ENCODE results near the gene SSUH2.
A peak's percentile ranks its signal among the peaks of the same experiment; 100 is the strongest.
"Not testable (repeated sequence)": the region's sequence is repeated elsewhere in the genome, so short reads cannot be mapped to it uniquely, and the experiment has no call there.

Gene SSUH2

DNA sequence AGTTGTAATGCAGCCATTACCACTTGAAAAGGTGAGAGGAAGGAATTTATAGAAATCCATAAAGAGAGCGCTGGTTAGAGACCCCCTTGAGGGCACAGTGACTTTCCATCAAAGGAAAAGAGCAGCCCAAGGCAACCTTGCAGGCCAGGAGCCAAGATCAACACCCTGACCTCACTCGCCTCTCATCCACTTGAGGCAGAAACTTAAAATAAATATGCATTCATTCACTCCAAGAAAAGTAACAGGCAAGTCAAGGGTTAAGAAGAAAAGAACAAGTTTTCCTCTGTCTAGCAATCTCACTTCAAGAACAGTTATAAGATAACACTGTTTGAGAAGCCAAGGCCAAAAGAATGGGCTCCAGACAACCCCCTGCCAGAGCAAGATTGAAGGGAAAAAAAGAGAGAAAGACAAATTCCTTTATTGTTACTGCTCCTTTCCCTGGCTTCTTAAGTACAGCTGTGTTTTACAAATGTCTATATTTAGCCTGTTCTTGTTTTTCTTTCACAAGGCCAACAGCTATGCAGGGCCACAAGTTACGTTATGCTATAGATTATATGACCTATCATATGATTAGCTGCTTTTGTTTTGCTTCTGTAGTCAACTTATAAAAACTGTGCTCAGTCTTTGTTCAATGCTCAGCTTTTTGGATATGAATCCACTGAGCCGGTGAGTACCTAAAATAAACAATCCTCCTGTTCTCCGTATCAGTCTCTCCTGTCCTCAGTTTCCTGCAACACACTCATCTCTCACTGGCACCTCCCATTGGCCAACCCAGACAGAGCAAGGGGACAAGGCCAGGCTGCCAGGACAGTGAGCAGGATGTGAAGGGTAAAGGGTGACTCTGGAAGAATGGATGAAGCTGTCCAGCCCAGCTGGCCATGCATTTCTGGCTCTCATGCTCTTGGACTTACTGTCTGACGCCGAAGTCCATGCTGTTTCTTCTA, 15.8 kb upstream of the SSUH2 start:
- no peak for DNase-seq
- in situ Hi-C loops (cut with MboI; ENCODE audit: low pct_unique_long_range_greater_than_20kb, low sequenced_read_pairs): no loop called here

DNA sequence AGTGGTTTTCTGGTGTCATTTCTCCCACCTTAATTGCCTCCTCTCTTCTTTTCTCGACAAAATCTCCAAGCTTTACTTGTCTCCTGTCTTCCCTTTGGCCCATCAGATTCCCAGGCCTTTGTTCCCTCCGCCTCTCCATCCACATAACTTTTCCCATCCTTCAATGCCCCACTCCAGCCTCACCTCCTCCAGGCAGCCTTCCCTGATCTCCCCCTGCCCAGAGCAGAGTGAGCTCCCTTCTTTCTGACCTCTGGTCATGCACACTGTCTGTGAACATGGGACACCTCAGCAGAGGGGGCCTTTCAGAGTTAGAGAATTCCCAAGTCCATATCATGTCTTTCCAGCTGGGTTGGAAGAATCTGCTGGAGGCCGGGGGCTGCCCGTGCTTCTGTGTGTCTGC, 14.6 kb upstream of the SSUH2 start:
- no peak for DNase-seq
- in situ Hi-C loops (cut with MboI; ENCODE audit: low pct_unique_long_range_greater_than_20kb, low sequenced_read_pairs): no loop called here

DNA sequence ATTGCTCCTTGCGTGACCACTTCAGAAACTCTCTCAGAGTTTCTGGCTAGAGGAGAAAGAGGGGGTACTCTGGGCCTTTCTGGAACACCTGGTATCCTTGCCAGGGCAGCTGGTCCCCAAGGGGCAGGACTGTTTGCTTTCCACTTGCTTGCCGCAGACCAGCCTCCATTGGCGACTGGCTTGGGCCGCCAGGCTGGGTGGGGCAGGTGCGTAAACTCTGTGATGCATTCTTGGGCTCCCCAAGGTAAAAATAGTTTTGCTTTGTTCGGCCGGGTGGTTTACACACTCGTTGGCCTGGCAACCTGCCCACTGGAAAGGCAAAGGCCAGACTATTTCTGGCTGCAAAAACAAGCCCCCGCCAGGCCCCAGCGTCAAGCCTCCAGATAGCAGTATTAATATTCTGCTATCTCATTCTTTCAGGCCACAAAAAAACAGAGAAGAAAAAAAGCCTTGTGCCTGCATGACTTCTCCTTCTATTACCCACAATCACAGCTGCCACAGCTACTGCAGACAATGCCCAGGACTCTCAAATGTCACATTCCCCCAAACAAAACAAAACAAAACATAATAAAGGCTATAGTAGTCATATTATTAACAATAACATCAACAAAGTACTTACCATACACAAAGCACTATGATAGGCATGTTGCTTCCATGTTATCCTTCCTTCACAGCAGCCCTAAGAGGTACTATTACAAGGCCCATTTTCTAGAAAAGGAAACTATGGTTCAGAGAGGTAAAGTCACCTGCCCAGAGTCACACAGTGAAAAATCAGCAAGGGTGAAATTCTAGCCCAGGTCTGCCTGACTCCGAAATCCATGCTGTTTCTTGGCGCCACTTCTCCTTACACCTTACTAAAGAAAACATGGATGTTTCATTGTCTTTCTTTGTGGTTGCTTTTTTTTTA, 14.0 kb upstream of the SSUH2 start:
- in situ Hi-C loops (cut with MboI; ENCODE audit: low pct_unique_long_range_greater_than_20kb, low sequenced_read_pairs): no loop called here
- peak; percentile 12 for DNase-seq

GRCh38 chr3:8657804-8658305, 13.3 kb upstream of the SSUH2 start:
- DNase-seq: no peak
- in situ Hi-C loops (cut with MboI; ENCODE audit: low pct_unique_long_range_greater_than_20kb, low sequenced_read_pairs): no loop called here

DNA sequence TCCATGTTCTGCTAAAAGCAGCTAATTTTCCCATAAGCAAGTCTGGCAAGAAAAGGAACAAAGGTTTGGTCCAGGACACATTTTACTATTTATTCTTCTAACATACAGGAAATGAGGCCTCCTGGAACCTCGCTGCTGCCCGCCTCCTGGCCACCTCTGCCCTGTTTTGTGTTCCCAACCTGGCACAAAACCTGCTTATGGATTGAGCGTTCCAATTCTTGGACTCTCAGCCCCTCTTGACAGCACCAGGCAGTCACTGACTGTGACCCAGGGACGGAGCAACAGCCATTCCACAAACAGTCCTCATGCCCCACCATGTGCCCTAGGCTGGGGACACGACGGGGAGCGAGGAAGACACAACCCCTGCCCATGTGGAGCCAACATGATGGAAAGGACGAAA, 11.6 kb upstream of the SSUH2 start:
- in situ Hi-C loops (cut with MboI; ENCODE audit: low pct_unique_long_range_greater_than_20kb, low sequenced_read_pairs): no loop called here
- DNase-seq: no peak

DNA sequence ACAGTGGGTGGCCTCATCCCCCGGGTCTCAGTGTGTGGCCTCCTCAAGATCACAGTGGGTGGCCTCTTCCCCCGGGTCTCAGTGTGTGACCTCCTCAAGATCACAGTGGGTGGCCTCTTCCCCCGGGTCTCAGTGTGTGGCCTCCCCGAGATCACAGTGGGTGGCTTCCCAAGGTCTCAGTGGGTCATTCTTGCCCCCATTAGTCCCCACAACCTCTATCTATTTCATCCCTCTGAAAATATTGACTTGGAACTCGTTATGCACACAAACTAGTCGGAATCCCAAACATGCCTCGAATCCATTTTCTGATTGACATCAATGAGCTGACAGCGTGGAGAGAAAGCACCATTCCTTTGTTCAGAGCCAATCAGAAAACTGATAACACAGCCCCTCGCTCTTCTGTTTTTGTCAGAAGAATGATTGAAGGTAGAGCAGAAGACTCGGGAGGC, 10.8 kb upstream of the SSUH2 start:
- in situ Hi-C loops (cut with MboI; ENCODE audit: low pct_unique_long_range_greater_than_20kb, low sequenced_read_pairs): no loop called here
- no peak for DNase-seq

DNA sequence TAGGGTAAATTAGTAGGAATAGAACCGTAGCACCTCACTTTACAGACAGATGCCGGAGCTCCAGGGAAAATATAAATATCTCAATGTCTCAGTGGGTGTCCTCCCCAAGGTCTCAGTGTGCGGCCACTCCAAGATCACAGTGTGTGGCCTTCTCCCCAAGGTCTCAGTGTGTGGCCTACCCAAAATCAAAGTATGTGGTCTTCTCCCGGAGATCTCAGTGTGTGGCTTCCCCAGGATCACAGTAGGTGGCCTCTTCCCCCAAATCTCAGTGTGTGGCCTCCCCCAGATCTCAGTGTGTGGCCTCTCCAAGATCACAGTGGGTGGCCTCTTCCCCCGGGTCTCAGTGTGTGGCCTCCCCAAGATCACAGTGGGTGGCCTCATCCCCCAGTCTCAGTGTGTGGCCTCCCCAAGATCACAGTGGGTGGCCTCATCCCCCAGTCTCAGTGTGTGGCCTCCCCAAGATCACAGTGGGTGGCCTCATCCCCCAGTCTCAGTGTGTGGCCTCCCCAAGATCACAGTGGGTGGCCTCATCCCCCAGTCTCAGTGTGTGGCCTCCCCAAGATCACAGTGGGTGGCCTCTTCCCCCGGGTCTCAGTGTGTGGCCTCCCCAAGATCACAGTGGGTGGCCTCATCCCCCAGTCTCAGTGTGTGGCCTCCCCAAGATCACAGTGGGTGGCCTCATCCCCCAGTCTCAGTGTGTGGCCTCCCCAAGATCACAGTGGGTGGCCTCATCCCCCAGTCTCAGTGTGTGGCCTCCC, 10.2 kb upstream of the SSUH2 start:
- in situ Hi-C loops (cut with MboI; ENCODE audit: low pct_unique_long_range_greater_than_20kb, low sequenced_read_pairs); DNase-seq: not testable (repeated sequence)

- no peak for DNase-seq
- in situ Hi-C loops (cut with MboI; ENCODE audit: low pct_unique_long_range_greater_than_20kb, low sequenced_read_pairs): no loop called here
Measured at GRCh38 chr3:8653800-8654408, 9.3 kb upstream of the SSUH2 start.

DNA sequence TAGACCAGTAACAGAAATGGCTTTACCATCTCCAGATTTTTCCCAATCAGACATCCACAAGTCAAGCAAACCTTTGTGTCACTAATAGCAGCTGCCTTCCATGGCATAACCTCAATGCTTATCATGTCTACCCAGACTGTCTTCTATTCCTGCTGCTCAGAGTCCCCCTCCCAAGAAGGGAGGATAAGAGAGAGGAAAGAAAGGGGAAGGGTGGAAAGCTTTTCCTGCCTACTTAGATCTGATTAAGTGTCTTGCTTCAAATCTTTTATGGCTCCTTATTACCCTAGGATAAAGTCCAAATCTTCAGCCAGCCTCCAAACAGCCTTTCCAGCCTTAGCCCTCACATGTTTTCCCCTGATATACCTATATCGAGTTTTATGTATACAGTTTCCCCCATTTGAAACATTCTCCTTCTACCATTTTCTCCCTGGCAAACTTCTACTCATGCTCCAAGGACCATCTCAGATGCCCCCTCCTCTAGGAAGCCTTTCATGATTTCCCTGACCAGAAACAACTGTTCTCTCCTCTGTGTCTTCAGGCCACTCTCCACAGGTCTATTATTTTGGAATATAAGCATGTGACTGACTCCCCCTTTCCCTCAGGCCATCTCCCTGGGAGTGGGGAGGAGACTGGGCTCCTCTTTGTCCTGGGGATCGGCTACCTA, 7.9 kb upstream of the SSUH2 start:
- no peak for DNase-seq
- in situ Hi-C loops (cut with MboI; ENCODE audit: low pct_unique_long_range_greater_than_20kb, low sequenced_read_pairs): no loop called here

- DNase-seq: no peak
- in situ Hi-C loops (cut with MboI; ENCODE audit: low pct_unique_long_range_greater_than_20kb, low sequenced_read_pairs): no loop called here
Measured at GRCh38 chr3:8651418-8652323, 7.1 kb upstream of the SSUH2 start.

- DNase-seq: no peak
- in situ Hi-C loops (cut with MboI; ENCODE audit: low pct_unique_long_range_greater_than_20kb, low sequenced_read_pairs): no loop called here
Measured at GRCh38 chr3:8650583-8651416, 6.2 kb upstream of the SSUH2 start.

DNA sequence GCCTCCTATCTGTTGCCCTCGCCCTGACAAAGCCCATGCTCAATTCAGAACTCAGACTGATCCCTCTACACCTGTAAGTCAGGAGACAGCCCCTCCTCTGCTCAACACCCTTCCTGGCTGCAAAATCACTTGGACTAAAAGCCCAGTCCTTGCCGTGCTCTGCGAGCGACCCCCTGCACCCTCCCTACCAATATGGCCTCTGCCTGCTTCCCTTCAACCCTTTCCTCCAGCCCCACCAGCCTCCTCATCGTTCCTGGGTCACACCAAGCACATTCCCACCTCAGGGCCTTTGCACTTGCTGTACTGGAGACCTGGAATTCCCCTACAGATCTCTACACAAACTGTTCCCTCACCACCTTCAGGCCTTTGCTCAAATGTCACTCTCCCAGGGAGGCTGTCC, 5.2 kb upstream of the SSUH2 start:
- in situ Hi-C loops (cut with MboI; ENCODE audit: low pct_unique_long_range_greater_than_20kb, low sequenced_read_pairs): no loop called here
- no peak for DNase-seq

GRCh38 chr3:8648909-8649741, 4.5 kb upstream of the SSUH2 start:
- DNase-seq: no peak
- in situ Hi-C loops (cut with MboI; ENCODE audit: low pct_unique_long_range_greater_than_20kb, low sequenced_read_pairs): no loop called here

GRCh38 chr3:8647137-8647985, 2.8 kb upstream of the SSUH2 start:
- in situ Hi-C loops (cut with MboI; ENCODE audit: low pct_unique_long_range_greater_than_20kb, low sequenced_read_pairs): no loop called here
- DNase-seq: no peak
